IPS-NIHi7 (cell line): ENCODE data around the gene KRTAP20-2.

Source experiments
- DNase-seq: peaks from one replicate; pipeline ENCODE4 v3.0.0; 2012; ENCODE audit warnings: mixed read lengths; ENCODE audit errors: extremely low spot score

KRTAP20-2 gene

DNA sequence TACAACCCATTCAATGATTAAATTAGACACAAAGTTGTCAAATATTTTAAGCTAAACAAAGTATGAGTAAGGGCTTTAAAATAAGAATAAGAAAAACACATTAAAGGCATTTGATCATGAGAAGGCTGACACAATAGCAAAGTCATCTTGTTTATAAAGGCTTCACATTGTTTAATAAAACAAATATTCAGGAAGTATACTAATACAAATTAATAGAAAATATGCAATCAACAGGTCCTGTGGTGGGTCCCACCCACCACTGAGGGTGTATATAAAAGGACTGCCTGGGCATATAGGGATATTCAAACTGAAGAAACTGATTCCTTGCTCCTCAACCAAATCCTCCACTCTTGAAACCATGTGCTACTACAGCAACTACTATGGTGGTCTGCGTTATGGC is at the start of gene KRTAP20-2:
Gene KRTAP20-2 (plus strand): TSS at position 301 of the 400 bp plus-strand sequence. CDS start 58 bp downstream, at position 359.
- no peak for DNase-seq

DNA sequence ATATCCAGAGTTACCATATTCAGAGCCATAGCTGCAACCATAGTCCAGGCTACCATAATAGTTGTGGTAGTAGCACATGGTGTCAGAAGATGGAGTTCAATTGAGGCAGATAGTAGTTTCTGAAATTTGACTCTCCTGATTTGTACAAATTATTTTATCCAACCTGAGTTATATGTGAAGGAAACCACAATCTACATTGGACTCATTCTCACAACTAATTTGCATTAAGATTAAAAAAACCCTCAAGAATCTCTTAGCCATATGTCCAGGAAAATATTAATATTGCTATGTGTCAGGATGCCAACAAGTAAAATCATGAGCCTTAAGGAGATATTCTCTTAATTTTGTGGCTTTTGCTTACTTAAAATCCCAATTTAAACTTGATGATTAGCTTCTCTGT is 44.7 kb upstream of the KRTAP20-2 start, which contains the start of gene KRTAP22-2:
Gene KRTAP22-2 (minus strand): TSS at position 101 of the 400 bp plus-strand sequence.
- DNase-seq = no peak

DNA sequence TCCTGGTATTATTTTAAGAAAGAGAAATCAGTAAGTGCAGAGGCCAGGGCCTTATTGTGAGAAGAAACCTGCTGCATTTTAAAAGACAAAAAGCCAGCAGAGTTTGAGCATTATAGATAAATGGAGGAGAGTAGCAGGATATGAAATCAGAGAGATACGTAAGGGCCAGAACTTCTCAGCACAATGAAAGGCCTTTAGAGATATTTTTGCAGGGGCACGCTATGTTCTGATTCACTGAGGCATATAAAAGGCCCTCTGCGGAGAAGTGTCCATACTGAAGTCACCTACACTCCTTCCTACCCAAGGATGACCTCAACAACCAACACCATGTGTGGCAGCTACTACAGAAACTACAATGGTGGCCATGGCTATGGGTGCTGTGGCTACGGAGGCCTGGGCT is 42.9 kb upstream of the KRTAP20-2 start, which contains the start of gene KRTAP6-3:
Gene KRTAP6-3 (plus strand): TSS at position 301 of the 400 bp plus-strand sequence. CDS start 6 bp downstream, at position 307.
- no peak for DNase-seq

- DNase-seq = no peak
These were observed 36.2 kb upstream of the KRTAP20-2 start, which contains the start of gene KRTAP6-2 for GRCh38 chr21:30598802-30599201. Gene KRTAP6-2 (minus strand): TSS chr21:30598902. CDS start chr21:30598874, 28 bp downstream.

GRCh38 chr21:30600787-30601186 is 34.2 kb upstream of the KRTAP20-2 start, which contains the start of gene KRTAP22-1:
Gene KRTAP22-1 (plus strand): TSS chr21:30601087.
- no peak for DNase-seq

GRCh38 chr21:30605968-30606367 is 29.0 kb upstream of the KRTAP20-2 start:
- DNase-seq = peak; percentile 22

GRCh38 chr21:30612132-30612531 is 22.9 kb upstream of the KRTAP20-2 start:
- DNase-seq = no peak

GRCh38 chr21:30613836-30614235 is 21.2 kb upstream of the KRTAP20-2 start, which contains the start of gene KRTAP6-1:
Gene KRTAP6-1 (minus strand): TSS chr21:30613930. CDS start chr21:30613904, 26 bp downstream.
- DNase-seq = no peak

DNA sequence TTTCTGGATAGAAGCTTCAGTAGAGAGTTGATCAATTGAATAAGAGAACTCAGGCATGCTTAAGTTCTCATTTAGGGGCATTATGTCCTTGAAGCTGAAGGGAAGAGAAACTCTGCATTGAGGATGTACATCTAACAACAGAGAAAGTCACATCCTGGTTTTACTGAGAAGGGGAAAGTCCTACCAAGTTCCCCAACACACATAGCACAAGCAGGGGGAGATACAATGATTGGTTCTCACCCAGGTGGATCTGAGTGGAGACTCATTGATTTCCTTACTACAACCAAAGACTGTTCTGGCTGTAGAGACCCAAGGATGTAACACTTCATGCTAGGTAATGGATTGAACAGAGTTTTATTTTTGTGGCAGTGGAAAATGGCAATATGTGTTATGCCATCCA is 19.8 kb upstream of the KRTAP20-2 start:
- no peak for DNase-seq

- DNase-seq = no peak
These were observed 18.9 kb upstream of the KRTAP20-2 start, which contains the start of gene KRTAP20-1 for GRCh38 chr21:30616125-30616524. Gene KRTAP20-1 (plus strand): TSS chr21:30616425. CDS start chr21:30616455, 30 bp downstream.

- no peak for DNase-seq
These were observed 14.9 kb upstream of the KRTAP20-2 start for GRCh38 chr21:30620080-30620479.

- no peak for DNase-seq
These were observed 14.5 kb upstream of the KRTAP20-2 start, which contains the start of gene KRTAP20-4 for GRCh38 chr21:30620522-30620921. Gene KRTAP20-4 (plus strand): TSS chr21:30620627.

- DNase-seq = no peak
These were observed 11.6 kb upstream of the KRTAP20-2 start for GRCh38 chr21:30623362-30623761.

GRCh38 chr21:30625449-30626165 is 9.4 kb upstream of the KRTAP20-2 start:
- DNase-seq = no peak

GRCh38 chr21:30628109-30628508 is 6.9 kb upstream of the KRTAP20-2 start:
- no peak for DNase-seq

- DNase-seq = no peak
These were observed 5.8 kb upstream of the KRTAP20-2 start for GRCh38 chr21:30629200-30629599.

- DNase-seq = no peak
These were observed 3.7 kb downstream of the KRTAP20-2 start for GRCh38 chr21:30638686-30639085.

- DNase-seq = no peak
These were observed 7.6 kb downstream of the KRTAP20-2 start, which contains the start of gene KRTAP20-3 for GRCh38 chr21:30642564-30642963. Gene KRTAP20-3 (plus strand): TSS chr21:30642864.

DNA sequence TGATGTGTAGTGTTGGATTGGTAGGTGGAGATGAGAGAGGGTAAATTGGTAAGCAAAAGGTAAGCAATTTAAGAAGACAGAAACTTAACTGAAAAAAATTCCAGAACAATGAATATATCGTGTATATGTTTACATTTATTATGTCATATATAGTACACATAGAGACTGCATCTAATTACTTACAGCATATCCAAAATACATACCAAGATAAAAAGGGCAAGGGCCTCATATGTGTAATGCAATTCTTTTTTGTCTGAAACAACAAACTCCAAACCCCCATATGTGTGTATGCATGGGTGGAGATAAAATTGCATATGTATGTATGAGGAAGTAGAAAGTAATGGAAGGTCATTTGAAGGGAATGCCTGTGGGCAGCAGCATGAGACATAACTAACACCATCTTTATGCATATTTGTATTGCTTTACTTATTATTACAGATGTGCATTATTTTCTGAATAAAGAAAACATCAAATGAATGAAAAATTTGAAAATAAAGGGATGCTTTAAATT is 12.0 kb downstream of the KRTAP20-2 start:
- no peak for DNase-seq

GRCh38 chr21:30652891-30653290 is 17.9 kb downstream of the KRTAP20-2 start:
- no peak for DNase-seq

- DNase-seq = no peak
These were observed 33.8 kb downstream of the KRTAP20-2 start for GRCh38 chr21:30668776-30669175.

- no peak for DNase-seq
These were observed 38.1 kb downstream of the KRTAP20-2 start for GRCh38 chr21:30672985-30673650.
